Fibroblast of pulmonary artery (primary cell): ENCODE measurements around the gene PER1.

Experiments used
- DNase-seq: peaks from one replicate; pipeline ENCODE4 v3.0.0-alpha.2; 2010; ENCODE audit warnings: low read depth
- H3K4me3 ChIP-seq: replicated peaks from 2 replicates; pipeline ENCODE4 v1.5.1; 2011; ENCODE audit warnings: low read depth, mild to moderate bottlenecking, control low read depth, low read length, moderate library complexity
- TF ChIP-seq, protein P1 (sequence below): IDR thresholded peaks from 2 replicates; pipeline ENCODE4 v1.5.1; 2011; ENCODE audit warnings: mild to moderate bottlenecking, control low read depth, low read length, inconsistent platforms; ENCODE audit errors: missing control alignments

The PER1 gene

DNA sequence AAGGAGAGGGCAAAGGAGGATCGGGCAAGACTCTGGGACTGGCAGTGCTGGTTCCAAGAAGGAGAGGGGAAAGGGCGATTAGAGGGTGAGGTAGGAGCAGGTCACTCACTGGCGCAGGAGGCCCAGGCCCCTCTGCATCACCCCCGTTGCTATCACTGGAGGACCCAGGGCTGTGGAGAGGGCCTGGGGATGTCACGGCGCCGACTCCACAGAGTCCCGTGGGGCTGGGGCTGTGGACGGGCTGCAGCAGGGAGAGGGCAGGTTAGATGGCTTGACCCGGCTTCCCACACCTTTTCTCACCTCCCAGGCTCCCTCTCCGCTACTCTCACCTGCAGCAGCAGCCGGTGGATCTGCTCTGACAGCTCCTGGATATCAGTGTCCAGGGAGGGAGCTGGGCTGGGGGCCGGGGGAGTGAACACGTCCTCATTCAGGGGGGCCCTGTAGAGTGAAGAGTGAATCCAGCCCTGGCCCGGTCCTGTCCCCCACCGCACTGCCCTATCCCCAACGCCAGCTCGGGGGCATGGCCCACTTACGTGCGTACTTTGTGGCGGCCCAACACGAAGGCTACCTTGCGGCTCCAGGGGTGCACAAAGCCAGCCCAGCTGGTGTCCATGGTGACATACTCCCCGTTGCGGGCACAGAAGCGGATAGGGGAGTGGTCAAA is 4.9 kb downstream of the PER1 start:
- DNase-seq, result no peak
- H3K4me3 ChIP-seq, result no peak overlapping the region
- TF ChIP-seq, protein P1, sequence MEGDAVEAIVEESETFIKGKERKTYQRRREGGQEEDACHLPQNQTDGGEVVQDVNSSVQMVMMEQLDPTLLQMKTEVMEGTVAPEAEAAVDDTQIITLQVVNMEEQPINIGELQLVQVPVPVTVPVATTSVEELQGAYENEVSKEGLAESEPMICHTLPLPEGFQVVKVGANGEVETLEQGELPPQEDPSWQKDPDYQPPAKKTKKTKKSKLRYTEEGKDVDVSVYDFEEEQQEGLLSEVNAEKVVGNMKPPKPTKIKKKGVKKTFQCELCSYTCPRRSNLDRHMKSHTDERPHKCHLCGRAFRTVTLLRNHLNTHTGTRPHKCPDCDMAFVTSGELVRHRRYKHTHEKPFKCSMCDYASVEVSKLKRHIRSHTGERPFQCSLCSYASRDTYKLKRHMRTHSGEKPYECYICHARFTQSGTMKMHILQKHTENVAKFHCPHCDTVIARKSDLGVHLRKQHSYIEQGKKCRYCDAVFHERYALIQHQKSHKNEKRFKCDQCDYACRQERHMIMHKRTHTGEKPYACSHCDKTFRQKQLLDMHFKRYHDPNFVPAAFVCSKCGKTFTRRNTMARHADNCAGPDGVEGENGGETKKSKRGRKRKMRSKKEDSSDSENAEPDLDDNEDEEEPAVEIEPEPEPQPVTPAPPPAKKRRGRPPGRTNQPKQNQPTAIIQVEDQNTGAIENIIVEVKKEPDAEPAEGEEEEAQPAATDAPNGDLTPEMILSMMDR, result no peak

DNA sequence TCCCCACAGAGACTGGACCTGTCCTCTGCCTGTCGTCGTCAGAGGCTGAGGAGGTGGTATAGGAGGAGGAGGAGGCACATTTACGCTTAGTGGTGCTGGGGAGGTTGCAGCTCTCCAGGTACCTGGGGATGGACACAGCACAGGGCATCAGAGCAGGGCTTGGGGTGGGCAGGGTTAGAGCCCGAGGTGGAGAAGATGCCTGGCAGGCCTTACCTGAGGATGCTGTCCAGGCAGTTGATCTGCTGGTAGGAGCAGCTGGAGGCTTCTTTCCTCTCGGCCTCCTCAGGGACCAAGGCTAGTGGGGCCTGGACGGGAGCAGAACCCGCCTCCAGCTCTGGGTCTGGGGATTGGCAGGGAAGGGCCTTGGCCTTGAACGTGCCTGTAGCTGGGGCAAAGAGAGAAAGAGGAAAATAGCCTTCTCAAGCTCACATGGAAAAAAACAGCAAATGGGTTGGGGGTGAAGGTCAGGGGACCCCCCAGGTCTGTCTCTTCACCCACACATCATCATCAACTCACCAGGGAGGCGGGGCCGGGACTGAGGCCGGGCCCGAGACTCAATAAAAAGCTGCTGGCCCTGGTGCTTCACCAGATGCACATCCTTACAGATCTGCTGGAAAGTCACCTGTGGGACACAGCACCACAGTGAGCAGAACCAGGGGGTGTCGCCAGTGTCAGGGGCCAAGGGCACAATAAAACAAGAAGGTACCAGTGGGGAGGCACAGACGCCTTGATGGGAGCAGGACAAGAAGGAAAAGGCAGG is 5.6 kb downstream of the PER1 start:
- TF ChIP-seq, protein P1, result no peak
- no peak overlapping the region for H3K4me3 ChIP-seq
- DNase-seq, result no peak

DNA sequence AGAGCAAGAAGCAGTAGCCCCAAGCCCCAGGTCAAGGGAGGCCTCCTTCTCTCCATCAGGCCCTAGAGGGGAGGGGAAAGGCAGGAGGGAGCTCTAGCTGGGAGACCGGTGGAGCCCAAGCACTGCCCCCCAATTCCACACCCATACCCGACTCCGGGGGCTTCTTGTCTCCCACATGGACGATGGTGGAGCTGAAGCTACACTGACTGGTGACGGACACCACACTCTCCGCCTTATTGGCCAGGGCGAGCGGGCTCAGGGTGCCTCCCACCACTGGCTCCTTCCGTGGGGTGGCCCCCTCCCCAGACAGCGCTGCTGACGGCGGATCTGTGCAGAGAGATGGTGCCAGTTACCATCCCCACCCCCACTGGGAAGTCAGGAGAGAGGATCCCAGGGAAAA is 6.4 kb downstream of the PER1 start:
- no peak overlapping the region for H3K4me3 ChIP-seq
- TF ChIP-seq, protein P1, result no peak
- no peak for DNase-seq

DNA sequence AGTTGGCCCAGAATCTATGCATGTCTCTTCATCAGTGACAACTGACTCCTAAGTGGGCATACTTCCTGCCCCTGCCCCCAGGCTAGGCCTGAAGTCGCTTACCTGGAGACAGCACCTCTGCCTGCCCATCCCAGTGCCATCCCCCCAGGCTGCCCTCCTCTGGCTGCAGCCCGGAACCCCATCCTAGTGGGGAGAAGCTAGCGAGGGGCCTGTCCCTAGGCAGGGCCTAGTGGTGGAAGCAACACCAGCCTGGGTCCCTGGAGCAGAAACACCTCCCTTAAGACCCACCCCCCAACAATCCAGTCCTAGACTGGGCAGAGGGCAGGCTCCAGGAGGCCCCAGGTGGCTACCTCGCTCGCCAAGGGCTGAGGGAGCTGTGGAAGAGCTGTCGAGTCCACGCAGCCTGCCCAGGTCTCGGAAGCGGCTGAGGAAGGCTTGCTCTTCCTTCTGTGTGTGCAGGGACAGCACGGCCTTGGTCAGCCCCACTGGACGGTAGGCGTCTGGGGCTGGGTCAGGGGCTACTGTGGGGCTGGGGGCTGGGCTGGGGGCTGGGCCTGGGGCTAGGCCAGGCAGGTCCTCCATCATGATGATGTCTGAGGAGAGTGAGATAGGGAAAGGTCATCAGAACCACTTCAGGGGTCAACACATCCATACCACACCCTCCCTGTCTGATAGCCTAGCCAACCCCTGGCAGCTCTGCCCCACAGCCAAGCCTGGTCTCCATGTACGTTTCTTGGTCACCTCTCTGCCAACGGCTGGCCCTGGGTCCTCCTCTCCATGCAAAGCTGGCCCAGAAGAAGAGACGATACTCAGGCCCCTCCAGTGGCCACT is 7.6 kb downstream of the PER1 start:
- TF ChIP-seq, protein P1, result no peak
- no peak overlapping the region for H3K4me3 ChIP-seq

DNA sequence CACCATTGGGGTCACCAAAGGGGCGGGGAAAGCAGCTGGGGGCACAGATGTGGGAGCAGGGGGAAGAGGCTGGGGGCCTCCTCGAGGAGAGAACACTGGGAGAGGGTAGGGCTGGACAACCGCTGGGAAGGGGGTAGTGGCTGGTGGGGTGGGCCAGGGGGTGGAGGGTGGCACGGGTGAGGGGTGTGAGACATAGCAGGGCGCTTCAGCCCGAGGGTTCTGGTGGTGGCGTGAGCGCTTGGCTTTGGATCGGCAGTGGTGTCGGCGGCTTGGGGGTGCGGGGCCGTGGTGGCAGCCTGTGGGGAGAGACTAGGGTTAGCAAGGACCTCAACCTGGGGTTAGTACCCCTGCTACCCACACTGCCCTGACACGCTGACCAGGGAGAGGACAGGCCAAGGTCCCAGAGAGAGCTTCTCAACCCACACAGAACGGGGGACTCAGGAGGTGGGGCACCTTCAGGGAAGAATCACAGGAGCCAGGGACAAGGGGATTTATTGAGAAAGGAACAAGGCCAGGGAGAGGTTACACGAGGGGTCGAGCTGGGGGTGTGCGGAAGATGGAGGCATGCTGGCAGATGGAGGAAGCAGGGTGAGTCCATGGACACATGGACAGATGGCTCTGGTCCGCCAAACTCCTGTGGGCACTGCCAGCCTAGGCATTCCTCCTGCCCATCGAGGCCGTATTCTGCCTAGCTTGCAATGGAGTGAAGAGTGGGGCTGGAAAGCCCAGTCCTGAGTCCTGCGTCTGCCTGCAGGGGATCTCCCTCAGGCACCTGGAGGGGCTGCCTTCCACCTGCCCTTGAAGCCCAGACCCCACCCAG is 8.4 kb downstream of the PER1 start:
- no peak overlapping the region for H3K4me3 ChIP-seq
- DNase-seq, result no peak
- TF ChIP-seq, protein P1, result no peak

More for the DNA sequence above, 7.6 kb downstream of the PER1 start:
- no peak for DNase-seq

DNA sequence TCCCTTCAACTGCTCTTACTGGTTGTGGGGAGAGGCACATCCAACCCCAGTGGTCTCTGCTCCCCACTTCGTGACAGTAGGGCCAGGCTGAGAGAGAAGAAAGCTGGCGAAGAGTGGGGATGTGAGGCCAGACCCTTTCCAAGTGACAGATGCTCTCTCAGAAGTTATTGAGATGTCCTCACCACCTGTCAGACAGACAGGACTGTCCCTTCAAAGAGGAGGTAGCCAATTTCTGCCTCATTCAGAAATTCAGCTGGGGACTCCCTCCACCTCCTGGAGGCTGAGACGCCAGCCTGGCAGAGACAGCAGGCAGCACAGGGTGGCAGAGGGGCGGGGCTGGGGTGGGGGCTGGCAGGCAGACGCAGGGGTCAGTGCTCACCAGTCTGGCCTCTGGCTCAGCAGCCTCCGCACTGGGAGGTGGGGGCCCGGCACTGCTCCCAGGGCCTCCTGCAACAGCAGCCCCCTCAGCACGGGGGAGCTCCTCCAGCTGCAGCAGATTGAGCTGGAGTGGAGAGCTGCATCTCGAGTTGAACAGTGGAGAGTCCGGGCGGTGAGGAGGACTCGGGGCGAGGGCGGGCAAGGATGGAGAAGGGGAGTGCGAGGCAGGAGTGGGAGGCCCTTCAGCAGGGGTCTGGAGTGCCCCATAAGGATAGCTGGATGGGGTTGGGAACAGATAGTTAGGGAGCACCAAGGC is 9.2 kb downstream of the PER1 start:
- TF ChIP-seq, protein P1, result no peak
- no peak overlapping the region for H3K4me3 ChIP-seq
- no peak for DNase-seq
